Thymus (tissue), 11 donors: ENCODE data around the gene ADGRE2. TPM values are rescaled to one million over a fixed set of nuclear protein-coding genes. Genes with fewer than 3 reads are reported as not detected.
"Not testable (repeated sequence)": the region's sequence is repeated elsewhere in the genome, so short reads cannot be mapped to it uniquely, and the experiment has no call there.

ENCODE experiments used
- DNase-seq, 9 donors: peaks; one replicate each; pipeline ENCODE4 v3.0.0-alpha.2; 2013; ENCODE audit warnings: low spot score in 9 of 9, low read depth in 6 of 9, missing footprints in 1 of 9
- H3K27ac ChIP-seq, 2 donors: one replicate each; pipeline ENCODE4 v1.5.1; 2013; ENCODE audit warnings: control low read depth in 1 of 2, low read depth in 1 of 2, low read length in 1 of 2, mild to moderate bottlenecking in 1 of 2, moderate library complexity in 1 of 2
- H3K27me3 ChIP-seq, 2 donors: one replicate each; pipeline ENCODE4 v1.5.1; 2013; ENCODE audit warnings: low read length in 1 of 2; ENCODE audit not compliant: control insufficient read depth in 2 of 2, insufficient read depth in 1 of 2
- H3K36me3 ChIP-seq, 2 donors: one replicate each; pipeline ENCODE4 v1.5.1; 2013; ENCODE audit warnings: low read length in 1 of 2, mild to moderate bottlenecking in 1 of 2, moderate library complexity in 1 of 2; ENCODE audit not compliant: control insufficient read depth in 2 of 2, insufficient read depth in 2 of 2
- H3K4me1 ChIP-seq, 2 donors: one replicate each; pipeline ENCODE4 v1.5.1; 2013; ENCODE audit warnings: low read length in 2 of 2; ENCODE audit not compliant: control insufficient read depth in 2 of 2, insufficient read depth in 2 of 2
- H3K4me3 ChIP-seq, 2 donors: one replicate each; pipeline ENCODE4 v1.5.1; 2013; ENCODE audit warnings: low read length in 2 of 2, control low read depth in 1 of 2, mild to moderate bottlenecking in 1 of 2
- H3K9me3 ChIP-seq, 2 donors: one replicate each; pipeline ENCODE4 v1.5.1; 2013; ENCODE audit warnings: low read length in 1 of 2, mild to moderate bottlenecking in 1 of 2; ENCODE audit not compliant: control insufficient read depth in 2 of 2, insufficient read depth in 1 of 2
- WGBS: extraction: QIAGEN DNeasy Blood & Tissue Kit; methylation state at CpG from one replicate; pipeline ENCODE4 v1.1.7; 2013; 5-methylcytosine and 5-hydroxymethylcytosine counted together
- polyA plus RNA-seq: library from polyadenylated mRNA; stranded (reverse); fragments of 200-250 nt; gene quantifications from one replicate; pipeline ENCODE4 v1.2.3, GENCODE V29; 2013
- total RNA-seq: library from RNA; stranded (reverse); fragments of 120-200 nt; gene quantifications from one replicate; pipeline ENCODE4 v1.2.4, GENCODE V29; 2013
- donor health status: healthy.

ADGRE2 gene
- total and polyA plus RNA-seq, 2 donors = 1.2 to 3.4 TPM

DNA sequence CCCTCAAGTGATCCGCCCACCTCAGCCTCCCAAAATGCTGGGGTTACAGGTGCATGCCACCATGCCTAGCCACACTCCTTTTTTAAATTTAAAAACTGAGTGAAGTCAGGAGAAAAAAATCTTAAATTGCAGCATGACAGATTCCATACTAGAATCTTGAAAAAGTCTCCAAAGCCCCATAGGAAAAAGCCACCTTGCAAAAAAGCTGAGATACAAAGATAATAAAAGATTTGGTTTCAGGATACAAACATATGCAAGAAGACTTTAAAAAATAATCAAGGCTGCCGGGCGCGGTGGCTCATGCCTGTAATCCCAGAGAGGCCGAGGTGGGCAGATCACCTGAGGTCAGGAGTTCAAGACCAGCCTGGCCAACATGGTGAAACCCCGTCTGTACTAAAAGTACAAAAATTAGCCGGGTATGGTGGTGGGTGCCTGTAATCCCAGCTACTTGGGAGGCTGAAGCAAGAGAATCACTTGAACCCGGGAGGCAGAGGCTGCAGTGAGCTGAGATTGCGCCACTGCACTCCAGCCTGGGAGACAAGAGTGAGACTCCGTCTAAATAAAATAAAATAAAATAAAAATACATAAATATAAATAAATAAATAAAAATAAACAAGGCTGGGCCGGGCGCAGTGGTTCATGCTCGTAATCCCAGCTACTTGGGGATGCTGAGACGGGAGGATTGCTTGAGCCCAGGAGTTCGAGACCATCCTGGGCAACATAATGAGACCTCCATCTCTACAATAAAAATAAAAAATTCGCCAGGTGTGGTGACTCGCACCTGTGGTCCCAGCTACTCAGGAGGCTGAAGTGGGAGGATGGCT lies 3.6 kb upstream of the ADGRE2 start:
- not testable (repeated sequence) for H3K4me3 ChIP-seq, H3K27me3 ChIP-seq, H3K9me3 ChIP-seq, DNase-seq, H3K27ac ChIP-seq, H3K36me3 ChIP-seq
- peaks cover 0 to 41% of the 10 kb centered on the region in 2 donors for H3K4me1 ChIP-seq
- WGBS = 96% methylated on average over 17 of the region's 17 CpGs

DNA sequence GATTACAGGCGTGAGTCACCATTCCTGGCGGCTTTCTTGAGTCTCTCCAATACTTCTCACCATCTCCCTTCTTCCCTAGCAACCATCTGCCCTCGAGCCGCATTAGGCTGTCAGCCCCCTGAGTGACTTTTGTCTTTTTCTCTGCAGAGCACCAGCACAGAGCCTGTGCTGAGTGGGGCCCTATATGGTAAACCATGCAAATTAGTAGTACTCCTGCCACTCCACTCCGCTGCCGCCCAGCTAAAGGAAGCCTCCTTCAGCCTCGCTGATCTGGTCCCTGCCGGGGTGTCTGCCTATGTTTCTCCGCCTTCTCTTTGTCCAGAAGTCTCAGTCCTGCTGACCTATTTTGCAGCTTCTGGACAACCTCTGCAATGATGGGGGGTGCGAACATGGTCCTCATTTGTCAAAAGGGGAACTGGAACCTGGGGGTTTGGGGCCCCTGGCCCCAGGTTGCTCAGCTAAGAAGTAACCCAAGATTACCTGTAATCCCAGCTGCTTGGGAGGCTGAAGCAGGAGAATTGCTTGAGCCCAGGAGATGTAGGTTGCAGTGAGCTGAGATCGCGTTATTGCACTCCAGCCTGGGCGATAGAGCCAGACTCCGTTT lies 2.4 kb upstream of the ADGRE2 start:
- H3K4me3 ChIP-seq, H3K27ac ChIP-seq, DNase-seq, H3K9me3 ChIP-seq, H3K27me3 ChIP-seq, H3K36me3 ChIP-seq: not testable (repeated sequence)
- 83% methylated on average over 14 of the region's 14 CpGs for WGBS
- H3K4me1 ChIP-seq = peaks cover 0 to 39% of the 10 kb centered on the region in 2 donors

DNA sequence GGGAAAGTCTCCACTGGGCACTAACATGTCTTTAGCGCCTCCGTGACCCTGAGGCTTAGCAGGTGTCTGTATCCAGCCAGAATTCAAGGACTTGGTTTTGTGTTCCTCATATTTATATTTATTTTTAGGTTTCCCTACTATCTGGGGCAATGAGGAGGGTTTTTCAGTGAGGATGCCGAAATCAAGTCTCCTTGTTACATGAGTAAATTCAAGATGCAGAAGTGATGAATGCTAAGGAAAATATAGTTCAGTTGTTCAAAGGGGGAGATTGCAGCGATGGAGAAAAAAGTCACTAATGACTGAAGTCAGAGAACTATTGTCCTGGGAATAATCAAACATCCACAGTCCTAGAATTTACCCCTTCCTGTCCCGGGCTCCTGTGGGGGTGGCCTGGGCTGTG lies 791 bp upstream of the ADGRE2 start:
- 87% methylated on average over 5 of the region's 5 CpGs for WGBS
- Histone ChIP-seq H3K27me3 (peaks cover 0 to 3% of the 10 kb centered on the region in 2 donors), H3K4me3 (no peak overlapping the region), H3K9me3 (no peaks in the 10 kb centered on the region), H3K36me3 (no peaks in the 10 kb centered on the region), H3K4me1 (peaks cover 0 to 31% of the 10 kb centered on the region in 2 donors), H3K27ac (no peak overlapping the region)
- DNase-seq = no peak

DNA sequence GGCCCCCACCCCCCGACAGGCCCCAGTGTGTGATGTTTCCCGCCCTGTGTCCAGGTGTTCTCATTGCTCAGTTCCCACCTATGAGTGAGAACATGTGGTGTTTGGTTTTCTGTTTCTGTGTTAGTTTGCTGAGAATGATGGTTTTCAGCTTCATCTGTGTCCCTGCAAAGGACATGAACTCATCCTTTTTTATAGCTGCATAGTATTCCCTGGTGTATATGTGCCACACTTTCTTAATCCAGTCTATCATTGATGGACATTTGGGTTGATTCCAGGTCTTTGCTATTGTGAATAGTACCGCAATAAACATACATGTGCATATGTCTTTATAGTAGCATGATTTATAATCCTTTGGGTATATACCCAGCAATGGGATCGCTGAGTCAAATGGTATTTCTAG lies 715 bp downstream of the ADGRE2 start:
- H3K4me3 ChIP-seq, H3K27ac ChIP-seq, H3K36me3 ChIP-seq, H3K27me3 ChIP-seq, H3K9me3 ChIP-seq, DNase-seq: not testable (repeated sequence)
- 94% methylated on average over 4 of the region's 4 CpGs for WGBS
- H3K4me1 ChIP-seq = peaks cover 0 to 18% of the 10 kb centered on the region in 2 donors

DNA sequence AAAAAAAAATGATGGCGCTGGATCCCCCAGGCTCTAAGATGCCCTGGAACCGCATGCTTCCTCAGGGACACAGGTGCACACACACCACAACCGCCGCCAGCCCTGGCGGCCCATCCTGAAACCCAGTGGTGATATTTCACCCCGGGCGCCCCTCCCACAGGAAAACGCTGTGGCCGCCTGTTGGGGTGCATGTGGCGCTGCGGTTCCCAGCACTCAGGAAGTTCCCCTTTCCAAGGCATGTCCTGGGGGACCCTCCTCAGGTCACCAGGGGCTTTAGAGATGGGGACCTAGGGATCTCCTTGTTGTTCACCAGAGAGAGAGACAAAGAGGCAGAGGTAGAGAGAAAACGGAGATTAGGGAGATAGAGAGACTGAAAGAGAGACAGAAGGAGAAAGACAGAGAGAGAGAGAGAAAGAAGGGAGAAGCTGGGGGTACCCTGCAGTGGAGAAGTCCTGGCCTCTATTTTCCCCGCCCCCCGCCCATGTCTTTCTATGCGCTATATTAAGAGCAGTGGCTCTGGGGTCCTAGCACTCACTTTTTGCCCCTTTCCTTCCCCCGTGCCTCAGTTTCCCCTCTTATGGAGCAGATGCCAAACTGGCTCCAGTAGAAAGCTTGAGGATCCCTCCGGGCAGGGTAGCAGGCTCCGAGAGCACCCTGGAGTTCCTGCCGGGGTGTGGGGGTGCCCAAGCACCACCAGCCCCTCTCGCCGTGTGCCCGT lies 2.3 kb downstream of the ADGRE2 start:
- H3K27ac ChIP-seq = peak overlapping the region in 1 of 2 donors; percentile 18
- H3K27me3 ChIP-seq = peaks cover 0 to 3% of the 10 kb centered on the region in 2 donors

DNA sequence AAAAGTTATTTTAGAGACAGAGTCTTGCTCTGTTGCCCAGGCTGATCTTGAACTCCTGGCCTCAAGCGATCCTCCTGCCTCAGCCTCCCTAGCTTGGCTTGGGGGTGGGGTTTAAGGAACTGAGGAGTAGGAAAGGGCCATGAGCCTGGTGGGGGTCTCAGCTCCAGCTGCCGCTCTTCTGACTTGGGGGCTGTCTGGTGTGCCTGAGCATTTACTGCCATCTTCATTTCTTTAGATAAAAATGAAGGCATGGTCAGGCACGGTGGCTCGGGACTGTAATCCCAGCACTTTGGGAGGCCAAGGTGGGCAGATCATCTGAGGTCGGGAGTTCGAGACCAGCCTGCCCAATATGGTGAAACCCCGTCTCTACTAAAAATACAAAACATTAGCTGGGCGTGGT lies 3.0 kb downstream of the ADGRE2 start:
- H3K27ac ChIP-seq, H3K36me3 ChIP-seq, DNase-seq, H3K27me3 ChIP-seq, H3K9me3 ChIP-seq: not testable (repeated sequence)
- Histone ChIP-seq H3K4me3 (peak overlapping the region in 1 of 2 donors; percentile 40), H3K4me1 (peaks cover 0 to 18% of the 10 kb centered on the region in 2 donors)
- 39% methylated on average over 8 of the region's 8 CpGs for WGBS

More for the DNA sequence above, 2.3 kb downstream of the ADGRE2 start:
- peaks cover 0 to 1% of the 10 kb centered on the region in 2 donors for H3K9me3 ChIP-seq
- peaks cover 0 to 18% of the 10 kb centered on the region in 2 donors for H3K4me1 ChIP-seq
- peak overlapping the region; percentile 40 to 53 for H3K4me3 ChIP-seq
- peaks cover 2 to 3% of the 10 kb centered on the region in 2 donors for H3K36me3 ChIP-seq
- WGBS = 1% methylated on average over 22 of the region's 22 CpGs
- DNase-seq = peak in 2 of 9 donors; percentile 13 to 38

DNA sequence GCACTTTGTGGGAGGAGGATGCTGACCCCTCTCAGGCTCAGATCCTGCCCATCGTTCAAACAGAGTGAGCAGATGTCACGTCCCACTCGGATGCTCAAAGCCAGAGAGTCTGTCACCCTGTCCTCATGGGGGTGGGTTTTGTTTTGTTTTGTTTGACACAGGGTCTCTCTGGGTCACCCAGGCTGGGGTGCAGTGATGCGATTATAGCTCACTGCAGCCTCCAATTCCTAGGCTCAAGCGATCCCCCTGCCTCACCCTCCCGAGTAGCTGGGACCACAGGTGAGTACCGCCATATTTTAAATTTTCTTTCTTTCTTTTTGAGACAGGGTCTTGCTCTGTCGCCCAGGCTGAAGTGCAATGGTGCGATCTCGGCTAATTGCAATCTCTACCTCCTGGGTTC lies 4.0 kb downstream of the ADGRE2 start:
- DNase-seq = no peak
- 88% methylated on average over 10 of the region's 10 CpGs for WGBS
- peaks cover 0 to 1% of the 10 kb centered on the region in 2 donors for H3K9me3 ChIP-seq
- no peak overlapping the region for H3K27ac ChIP-seq
- peaks cover 0 to 3% of the 10 kb centered on the region in 2 donors for H3K27me3 ChIP-seq
- H3K4me1 ChIP-seq = peaks cover 0 to 18% of the 10 kb centered on the region in 2 donors
- H3K4me3 ChIP-seq = no peak overlapping the region
- peaks cover 2 to 5% of the 10 kb centered on the region in 2 donors for H3K36me3 ChIP-seq

DNA sequence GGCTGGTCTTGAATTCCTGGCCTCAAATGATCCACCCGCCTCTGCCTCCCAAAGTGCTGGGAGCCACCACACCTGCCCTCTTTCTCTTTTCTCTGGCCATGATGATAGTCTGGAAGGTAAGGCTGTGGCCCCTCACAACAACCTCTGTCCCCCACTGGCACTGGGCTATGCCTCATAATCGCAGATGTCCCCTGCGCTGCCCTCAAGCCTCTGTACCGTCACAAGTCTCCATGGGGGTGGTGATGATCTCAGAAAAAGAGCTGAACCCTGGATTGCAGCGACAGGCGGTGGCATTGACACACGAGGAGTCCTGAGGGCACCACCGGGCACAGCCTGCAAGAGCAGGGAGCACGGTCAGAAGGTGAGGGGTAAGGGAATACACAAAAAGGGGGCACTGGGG lies 4.6 kb downstream of the ADGRE2 start:
- H3K27ac ChIP-seq, H3K27me3 ChIP-seq, H3K9me3 ChIP-seq, H3K36me3 ChIP-seq, H3K4me3 ChIP-seq, DNase-seq: not testable (repeated sequence)
- peaks cover 0 to 18% of the 10 kb centered on the region in 2 donors for H3K4me1 ChIP-seq
- 96% methylated on average over 9 of the region's 9 CpGs for WGBS

DNA sequence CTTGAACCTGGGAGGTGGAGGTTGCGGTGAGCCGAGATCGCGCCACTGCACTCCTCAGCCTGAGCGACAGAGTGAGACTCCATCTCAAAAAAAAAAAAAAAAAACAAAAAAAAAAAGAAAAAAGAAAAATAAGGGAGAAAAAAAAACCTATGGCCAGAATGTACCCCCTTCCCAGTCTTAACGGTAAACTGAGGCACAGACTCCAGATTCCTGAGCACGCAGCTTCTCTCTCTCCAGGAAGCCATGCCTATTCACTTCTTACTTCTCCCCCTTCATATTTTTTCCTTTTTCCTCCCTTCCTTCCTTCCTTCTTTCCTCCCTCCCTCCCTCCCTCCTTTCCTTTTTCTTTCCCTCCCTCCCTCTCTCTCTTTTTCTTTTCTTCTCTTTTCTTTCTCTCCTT lies 5.4 kb downstream of the ADGRE2 start:
- no peak for DNase-seq
- H3K36me3 ChIP-seq = peaks cover 2 to 5% of the 10 kb centered on the region in 2 donors
- peaks cover 0 to 18% of the 10 kb centered on the region in 2 donors for H3K4me1 ChIP-seq
- peaks cover 0 to 3% of the 10 kb centered on the region in 2 donors for H3K27me3 ChIP-seq
- 97% methylated on average over 7 of the region's 7 CpGs for WGBS
- H3K4me3 ChIP-seq = no peak overlapping the region
- H3K27ac ChIP-seq = no peak overlapping the region
- peaks cover 0 to 1% of the 10 kb centered on the region in 2 donors for H3K9me3 ChIP-seq
